RKO (cell line): Measurements from ENCODE around the gene KDM4E.
"Not testable (repeated sequence)": the region's sequence is repeated elsewhere in the genome, so short reads cannot be mapped to it uniquely, and the experiment has no call there.

Source experiments
- DNase-seq: peaks from one replicate; pipeline ENCODE4 v3.0.0-alpha.2; 2016; ENCODE audit warnings: low spot score

KDM4E gene

GRCh38 chr11:95024958-95025357 lies at the start of gene KDM4E:
Gene KDM4E (plus strand): TSS chr11:95025258. CDS start chr11:95025558, 300 bp downstream.
- DNase-seq, result no peak

- no peak for DNase-seq
Measured at GRCh38 chr11:94975599-94975998, 49.5 kb upstream of the KDM4E start.

GRCh38 chr11:94987378-94987777 lies 37.7 kb upstream of the KDM4E start:
- DNase-seq, result no peak

GRCh38 chr11:94988748-94989147 lies 36.3 kb upstream of the KDM4E start:
- DNase-seq, result no peak

- DNase-seq, result no peak
Measured at GRCh38 chr11:94993400-94993943, 31.6 kb upstream of the KDM4E start.

GRCh38 chr11:94997437-94997836 lies 27.6 kb upstream of the KDM4E start:
- DNase-seq, result no peak

GRCh38 chr11:94998285-94998684 lies 26.8 kb upstream of the KDM4E start:
- DNase-seq, result no peak

GRCh38 chr11:95003716-95004115 lies 21.3 kb upstream of the KDM4E start:
- DNase-seq, result no peak

GRCh38 chr11:95005642-95006041 lies 19.4 kb upstream of the KDM4E start:
- no peak for DNase-seq

GRCh38 chr11:95011376-95011775 lies 13.7 kb upstream of the KDM4E start:
- no peak for DNase-seq

GRCh38 chr11:95014184-95014821 lies 10.8 kb upstream of the KDM4E start:
- no peak for DNase-seq

- no peak for DNase-seq
Measured at GRCh38 chr11:95016139-95016538, 8.9 kb upstream of the KDM4E start.

- not testable (repeated sequence) for DNase-seq
Measured at GRCh38 chr11:95021468-95021867, 3.6 kb upstream of the KDM4E start.

- not testable (repeated sequence) for DNase-seq
Measured at GRCh38 chr11:95025594-95025993, 536 bp downstream of the KDM4E start.

GRCh38 chr11:95028357-95028756 lies 3.3 kb downstream of the KDM4E start:
- DNase-seq, result no peak

- DNase-seq, result no peak
Measured at GRCh38 chr11:95033051-95033450, 8.0 kb downstream of the KDM4E start.

- DNase-seq, result no peak
Measured at GRCh38 chr11:95035316-95035715, 10.3 kb downstream of the KDM4E start.

GRCh38 chr11:95037356-95038035 lies 12.4 kb downstream of the KDM4E start:
- DNase-seq, result not testable (repeated sequence)

- no peak for DNase-seq
Measured at GRCh38 chr11:95042239-95042638, 17.2 kb downstream of the KDM4E start.

- no peak for DNase-seq
Measured at GRCh38 chr11:95042906-95043305, 17.8 kb downstream of the KDM4E start.

- DNase-seq, result no peak
Measured at GRCh38 chr11:95044010-95044409, 19.0 kb downstream of the KDM4E start.

GRCh38 chr11:95045812-95046211 lies 20.8 kb downstream of the KDM4E start:
- no peak for DNase-seq

GRCh38 chr11:95049122-95049521 lies 24.1 kb downstream of the KDM4E start, which contains the start of gene KDM4F:
Gene KDM4F (plus strand): TSS chr11:95049422.
- DNase-seq, result not testable (repeated sequence)
